HG03575 (cell line): ENCODE results near the gene OR9A4.
"Not testable (repeated sequence)": the region's sequence is repeated elsewhere in the genome, so short reads cannot be mapped to it uniquely, and the experiment has no call there.

Experiments
- ATAC-seq: cut with Tn5 transposase; IDR thresholded peaks from one replicate; pipeline ENCODE4 v1.9.1; 2021; ENCODE audit not compliant: unreplicated experiment, insufficient number of reproducible peaks, low FRiP score; ENCODE audit errors: extremely low read depth

Gene OR9A4, protein sequence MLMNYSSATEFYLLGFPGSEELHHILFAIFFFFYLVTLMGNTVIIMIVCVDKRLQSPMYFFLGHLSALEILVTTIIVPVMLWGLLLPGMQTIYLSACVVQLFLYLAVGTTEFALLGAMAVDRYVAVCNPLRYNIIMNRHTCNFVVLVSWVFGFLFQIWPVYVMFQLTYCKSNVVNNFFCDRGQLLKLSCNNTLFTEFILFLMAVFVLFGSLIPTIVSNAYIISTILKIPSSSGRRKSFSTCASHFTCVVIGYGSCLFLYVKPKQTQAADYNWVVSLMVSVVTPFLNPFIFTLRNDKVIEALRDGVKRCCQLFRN

DNA sequence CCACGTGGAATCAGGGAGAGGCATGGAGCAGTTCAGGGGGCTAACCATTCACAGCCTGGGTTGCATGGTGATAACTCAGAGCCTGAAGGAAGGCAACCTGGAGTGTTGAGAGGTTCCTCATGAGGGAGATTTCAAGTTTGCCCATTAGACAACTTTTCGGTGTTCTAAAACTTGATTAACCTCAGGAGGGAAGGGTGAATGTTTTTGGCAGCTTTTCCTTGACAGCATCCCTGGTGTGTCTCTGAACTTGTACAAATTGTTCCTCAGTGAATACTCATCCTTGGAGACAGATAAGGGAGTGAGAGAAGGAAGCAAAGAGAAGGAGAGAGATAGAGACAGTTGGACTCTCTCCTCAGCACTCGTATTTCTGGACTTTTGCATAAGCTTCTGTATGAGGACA is at the start of gene OR9A4:
Gene OR9A4 (plus strand): TSS at position 301 of the 400 bp plus-strand sequence. CDS start 2,477 bp downstream, outside the sequence.
- ATAC-seq: no peak

DNA sequence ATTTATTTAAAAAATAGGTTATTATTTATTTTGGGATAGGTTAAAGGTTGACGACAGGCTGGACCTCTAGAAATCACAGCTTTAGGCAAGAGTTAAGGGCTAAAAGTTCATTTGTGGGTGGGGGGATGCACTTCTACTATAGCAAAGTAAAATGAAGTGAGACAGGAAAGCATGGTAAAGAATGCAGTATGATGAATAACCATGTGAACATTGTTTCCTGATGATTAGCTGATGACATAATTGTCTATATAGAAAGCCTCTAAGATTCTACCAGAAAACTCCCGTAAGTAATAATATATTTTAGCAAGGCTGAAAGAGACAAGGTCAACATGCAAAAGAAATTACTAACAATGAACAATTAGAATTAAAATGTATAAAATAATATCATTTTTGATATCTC is 49.2 kb upstream of the OR9A4 start:
- no peak for ATAC-seq

DNA sequence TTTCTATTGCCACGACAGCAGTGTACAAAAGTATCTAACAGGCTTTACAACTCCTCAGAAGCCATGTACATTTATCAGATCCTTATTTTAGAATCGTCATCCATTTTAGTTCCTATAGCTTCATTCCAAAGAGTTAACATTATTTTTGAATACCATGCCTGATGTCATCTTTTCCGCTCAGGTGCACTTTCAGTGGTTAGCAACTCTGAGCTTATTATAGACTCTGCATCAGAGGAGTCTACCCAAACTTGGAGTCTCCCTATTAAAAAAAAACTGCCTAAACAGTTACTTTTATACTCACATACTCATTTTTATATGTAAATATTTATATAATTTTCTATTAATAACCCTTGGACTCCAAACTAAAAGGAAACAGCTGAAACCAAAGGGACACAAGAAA is 43.3 kb upstream of the OR9A4 start:
- no peak for ATAC-seq

DNA sequence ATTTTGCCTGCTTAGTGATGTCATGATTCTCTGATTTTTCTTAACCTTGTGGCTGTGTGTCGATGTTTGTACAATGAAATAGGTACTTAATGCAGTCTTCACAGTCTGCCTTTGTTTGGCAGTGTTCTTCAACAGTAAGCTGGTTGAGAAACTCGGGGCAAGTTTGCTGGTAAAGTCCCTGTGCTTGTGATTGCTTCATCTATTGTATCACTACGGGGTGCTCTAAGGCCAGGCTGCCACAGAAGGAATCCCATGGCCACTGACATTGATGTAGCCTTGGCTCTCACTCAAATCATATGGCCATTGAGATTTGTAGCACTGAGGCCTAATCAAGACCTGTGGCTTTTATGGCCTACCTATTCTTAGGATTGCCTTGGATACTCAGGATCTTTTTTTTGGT is 41.4 kb upstream of the OR9A4 start:
- no peak for ATAC-seq

DNA sequence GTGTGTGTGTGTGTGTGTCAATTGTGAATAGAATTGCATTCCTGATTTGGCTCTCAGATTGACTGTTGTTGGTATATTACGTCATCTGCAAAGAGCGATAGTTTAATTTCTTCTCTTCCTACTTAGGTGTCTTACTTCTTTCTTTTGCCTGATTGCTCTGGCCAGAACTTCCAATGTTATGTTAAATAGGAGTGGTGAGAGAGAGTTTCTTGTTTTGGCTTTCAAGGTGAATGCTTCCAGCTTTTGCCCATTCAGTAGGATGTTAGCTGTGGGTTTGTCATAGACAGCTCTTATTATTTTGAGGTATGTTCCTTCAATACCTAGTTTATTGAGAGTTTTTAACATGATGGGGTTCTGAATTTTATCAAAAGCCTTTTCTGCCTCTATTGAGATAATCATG is 40.7 kb upstream of the OR9A4 start:
- no peak for ATAC-seq

DNA sequence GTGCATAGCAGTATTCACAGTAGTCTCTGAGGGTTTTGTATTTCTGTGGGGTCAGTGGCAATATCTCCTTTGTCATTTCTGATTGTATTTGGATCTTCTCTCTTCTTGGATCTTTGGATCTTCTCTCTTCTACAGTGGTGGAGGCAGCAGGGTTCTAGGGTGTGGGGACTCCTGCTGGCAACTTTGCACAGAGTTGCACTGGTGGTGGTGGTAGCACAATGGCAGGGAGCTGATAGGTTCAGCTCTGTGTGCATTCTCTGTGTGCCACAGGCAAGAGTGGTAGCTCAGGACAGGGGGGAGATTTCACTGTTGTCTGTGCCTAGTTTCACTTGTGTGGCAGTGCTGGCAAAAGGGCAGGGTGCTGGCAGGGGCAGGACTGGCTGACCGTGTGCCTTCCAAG is 39.8 kb upstream of the OR9A4 start:
- ATAC-seq: no peak

DNA sequence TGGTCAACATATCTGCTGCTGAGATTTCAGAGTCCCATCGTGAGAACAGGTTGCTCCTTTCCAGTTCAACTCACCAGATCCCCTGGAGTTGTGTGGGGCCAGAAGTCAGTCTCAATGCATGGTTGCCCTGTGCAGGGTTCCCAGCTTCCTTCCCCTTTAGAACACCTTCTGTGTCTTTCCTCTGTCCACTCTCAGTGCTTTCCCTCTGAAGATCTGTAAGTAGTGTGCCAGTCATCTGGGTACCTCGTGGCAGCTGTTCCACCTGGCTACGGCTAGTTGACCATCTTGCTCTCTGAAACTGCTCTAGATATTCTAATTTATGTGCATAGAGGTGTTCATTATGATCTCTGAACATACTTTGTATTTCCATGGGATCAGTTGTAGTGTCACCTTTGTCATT is 38.8 kb upstream of the OR9A4 start:
- no peak for ATAC-seq

DNA sequence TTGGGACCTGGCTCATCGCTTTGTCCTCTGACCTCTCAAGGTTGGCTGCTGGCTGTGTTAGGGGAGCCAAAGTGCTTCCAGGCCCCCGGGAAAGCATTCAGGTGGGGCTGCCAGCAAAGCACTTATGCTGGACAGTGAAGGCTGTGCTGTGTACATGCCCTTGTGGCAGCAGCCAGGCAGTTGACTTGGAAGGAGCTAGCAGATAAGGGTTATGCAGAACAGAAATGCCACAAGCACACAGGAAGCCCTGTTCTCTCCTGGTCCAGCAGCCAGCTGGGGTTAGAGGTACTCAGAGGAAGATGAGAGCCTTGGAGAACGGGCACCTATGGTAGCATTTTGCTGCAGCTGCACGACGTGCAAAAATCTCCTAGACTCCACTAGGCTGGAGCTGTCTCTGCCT is 35.2 kb upstream of the OR9A4 start:
- no peak for ATAC-seq

DNA sequence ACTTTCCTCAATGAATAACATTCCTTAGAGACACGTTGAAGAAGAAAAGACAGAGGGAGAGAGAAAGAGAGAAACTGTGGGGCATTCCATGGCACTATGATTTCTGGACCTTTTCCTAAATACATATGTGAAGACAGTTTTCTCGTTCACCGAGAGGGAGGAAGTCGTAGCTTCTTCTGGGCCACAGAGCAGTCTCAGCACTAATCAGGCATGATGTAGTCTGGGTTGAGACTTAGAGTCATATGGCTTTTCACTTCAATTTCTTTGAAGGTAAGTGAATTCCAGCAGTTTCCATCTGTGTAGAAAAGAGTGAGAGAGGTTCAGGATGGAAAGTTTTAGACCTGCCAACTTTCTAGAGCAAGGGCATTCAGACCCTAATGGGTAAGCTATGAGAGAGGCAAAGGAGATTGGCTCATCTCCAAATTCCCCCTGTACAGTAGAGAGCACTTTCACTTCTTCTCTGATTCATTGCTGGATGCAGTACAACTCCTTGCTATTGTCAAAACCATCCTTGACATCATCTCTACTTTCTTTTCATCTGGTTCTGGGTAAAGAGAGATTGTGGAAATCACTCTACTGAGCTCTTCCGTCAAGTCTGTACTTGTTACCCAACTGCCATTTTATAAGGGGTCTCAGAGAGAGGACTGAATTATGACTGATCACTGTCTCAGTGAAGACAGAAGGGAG is 31.5 kb upstream of the OR9A4 start:
- ATAC-seq: no peak

DNA sequence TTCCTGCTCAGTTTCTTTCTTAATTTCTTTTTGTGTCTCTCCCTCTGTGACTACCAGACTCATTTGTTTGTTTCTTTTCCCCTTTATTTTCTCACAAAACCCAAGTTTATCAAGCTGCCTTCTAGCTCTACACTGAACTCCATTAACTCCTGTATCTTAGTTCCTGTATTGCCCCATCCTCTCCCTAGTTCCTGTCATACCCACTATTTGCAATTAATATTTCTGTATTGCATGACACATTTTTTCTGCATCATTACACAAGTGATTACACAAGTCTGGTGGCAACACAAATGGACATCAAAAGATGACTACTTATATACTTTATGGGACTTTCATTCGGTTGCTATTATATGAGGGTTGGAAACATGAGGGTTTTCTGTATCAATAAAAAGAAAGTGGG is 26.9 kb upstream of the OR9A4 start:
- no peak for ATAC-seq

DNA sequence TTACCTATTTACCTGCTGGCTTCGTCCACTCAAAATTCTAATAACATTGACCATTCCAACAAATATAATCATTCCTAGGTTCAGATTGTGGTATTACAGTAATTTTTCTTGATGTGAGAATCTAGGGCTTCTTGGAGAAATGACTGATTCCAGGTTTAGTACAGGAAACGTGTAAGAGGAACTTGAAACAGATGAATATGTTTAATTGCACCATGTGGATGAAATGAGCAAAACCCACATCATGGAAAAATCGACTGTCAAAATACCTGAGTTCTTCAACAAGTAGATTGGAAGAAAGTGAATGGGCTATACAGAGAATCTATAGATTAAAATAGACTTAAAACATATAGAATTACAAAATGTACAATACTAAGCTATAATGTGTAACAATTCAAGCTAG is 24.9 kb upstream of the OR9A4 start:
- no peak for ATAC-seq

DNA sequence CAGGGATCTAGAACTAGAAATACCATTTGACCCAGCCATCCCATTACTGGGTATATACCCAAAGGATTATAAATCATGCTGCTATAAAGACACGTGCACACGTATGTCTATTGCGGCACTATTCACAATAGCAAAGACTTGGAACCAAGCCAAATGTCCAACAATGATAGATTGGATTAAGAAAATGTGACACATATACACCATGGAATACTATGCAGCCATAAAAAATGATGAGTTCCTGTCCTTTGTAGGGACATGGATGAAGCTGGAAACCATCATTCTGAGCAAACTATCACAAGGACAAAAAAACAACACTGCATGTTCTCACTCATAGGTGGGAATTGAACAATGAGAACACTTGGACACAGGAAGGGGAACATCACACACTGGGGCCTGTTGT is 16.8 kb upstream of the OR9A4 start:
- not testable (repeated sequence) for ATAC-seq

DNA sequence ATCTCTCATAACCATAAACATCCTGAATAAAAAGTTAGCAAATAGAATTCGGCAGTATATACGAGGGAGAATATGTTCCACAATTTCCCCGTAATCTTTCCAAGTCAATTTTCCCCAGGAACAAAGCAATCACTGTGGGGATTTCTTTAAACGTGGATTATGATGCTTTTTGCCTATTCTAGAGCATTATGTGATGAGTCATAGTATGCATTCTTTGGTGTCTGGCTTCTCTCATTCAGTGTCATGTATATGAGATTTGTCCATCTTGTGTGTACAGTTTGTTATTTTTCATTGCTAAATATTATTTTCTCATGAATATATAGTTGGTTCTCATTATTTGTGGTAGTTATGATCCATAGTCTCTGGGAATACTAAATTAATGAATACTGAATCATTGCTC is 9.9 kb upstream of the OR9A4 start:
- no peak for ATAC-seq

DNA sequence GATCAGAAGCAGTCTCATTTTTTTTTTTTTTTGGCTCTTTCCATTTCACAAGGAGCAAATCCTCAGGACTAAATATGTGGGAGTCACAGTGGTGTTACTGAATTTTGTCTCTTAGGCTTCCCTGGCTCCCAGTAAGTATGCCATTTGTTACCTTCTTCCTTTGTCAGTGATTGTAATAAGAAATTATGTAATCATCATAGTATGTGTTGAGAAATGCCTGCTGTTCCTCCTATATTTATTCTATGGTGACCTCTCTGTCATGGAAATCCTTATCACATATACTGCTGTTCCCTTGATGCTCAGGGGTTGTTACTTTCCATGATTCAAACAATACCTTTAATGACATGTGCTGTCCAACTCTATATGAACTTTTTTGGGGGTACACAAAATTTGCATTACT is 4.8 kb upstream of the OR9A4 start:
- no peak for ATAC-seq

DNA sequence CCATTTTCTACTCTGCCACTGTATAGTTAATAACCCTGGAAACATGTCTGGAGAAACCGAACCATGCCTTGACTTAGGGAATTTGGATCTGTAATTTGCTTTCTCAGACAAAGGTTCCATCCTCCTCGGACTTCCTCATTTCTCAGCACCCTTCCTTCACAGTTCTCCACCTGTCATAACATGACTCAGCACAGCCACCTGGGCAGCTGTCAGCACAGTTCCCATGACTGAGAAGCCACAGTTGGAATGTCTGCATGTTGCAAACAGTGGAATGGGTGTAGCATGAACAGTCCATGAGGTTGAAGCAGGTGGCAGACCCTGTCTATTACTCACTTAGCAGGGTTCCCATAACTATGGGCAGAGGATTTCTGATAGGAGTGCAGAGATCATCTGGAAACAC is 634 bp upstream of the OR9A4 start:
- no peak for ATAC-seq

DNA sequence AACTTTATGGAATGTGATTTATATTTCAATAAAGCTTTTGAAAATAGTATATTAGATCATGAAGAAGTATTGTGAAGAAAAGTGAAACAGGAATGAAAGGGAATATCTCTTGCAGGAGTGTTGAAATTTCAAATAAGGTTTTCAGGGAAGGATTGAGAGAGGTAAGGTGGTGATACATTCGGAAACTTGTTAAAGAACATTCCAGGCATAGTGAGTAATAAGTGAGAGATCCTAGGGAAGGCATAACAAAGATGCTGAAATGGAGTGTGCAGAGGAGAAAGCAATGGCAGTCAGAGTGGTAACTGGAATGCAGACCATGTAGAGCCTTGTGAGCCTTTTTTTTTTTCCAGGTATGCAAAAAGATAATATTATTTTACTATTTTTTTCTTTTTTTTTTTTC is 4.1 kb downstream of the OR9A4 start:
- ATAC-seq: no peak

DNA sequence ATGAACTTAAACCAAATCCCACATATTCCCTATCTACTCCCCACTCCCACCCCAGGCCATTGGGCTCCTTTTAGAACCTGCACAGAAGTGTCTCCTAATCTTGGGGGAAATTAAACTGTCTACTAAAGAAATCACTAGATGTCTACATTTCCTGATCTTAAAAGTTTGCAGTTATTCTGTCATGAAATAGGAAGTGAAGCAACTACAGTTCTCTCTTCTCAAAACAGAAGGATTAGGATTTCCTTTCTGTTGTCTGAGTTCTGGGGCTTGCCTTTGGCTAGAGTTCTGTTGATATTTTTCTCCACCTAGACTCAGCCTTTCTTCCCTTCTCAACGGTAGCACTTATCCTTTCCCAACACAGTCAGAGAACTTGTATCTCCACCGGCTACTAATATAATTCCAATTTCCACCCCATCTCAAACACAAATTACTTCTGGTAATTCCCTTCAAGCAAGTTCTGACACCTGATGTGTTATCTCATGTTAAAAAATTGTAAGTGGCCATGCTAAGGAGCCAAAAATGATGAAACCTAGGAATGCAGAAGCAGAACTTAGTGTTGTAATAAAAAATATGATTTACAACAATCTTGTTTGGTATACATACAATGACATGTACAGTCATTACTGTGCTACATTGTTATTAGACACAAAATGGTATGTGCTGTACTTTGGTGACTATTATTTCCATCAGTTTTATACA is 12.1 kb downstream of the OR9A4 start:
- no peak for ATAC-seq

DNA sequence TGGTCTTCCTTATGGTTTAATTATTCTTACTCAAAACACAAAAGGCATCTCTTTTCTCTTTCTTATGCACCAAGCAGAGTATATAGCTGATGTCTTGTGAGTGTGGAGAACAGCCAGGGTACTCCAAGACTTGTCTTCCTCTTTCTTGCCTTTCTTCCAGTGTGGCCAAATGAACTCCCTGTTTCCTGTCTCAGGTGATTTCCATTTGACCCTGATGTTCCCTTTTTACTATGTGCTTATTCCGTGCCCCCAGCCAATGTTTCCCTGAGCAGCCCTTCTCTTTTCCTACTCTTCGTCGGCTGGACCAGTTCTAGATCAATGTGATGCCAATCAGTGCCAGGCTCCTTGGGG is 12.6 kb downstream of the OR9A4 start:
- ATAC-seq: no peak

DNA sequence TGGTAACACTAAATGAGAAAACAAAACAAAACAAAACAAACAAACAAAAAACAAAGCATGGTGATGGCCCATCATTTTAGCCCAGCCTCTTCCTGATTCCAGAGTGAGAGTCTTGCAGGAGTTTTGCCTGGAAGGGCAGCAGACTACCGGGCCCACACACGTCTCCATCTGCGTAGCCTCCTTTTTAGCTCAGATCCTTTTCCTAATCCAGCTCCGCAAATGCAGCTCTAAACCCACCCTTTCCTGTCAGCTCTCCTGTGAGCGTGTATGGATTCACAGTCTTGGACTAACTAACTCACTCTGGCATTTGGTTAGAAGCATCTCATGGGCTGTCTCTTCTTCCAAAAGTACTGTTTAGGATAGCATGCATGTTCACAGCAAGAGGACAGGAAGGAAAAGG is 14.0 kb downstream of the OR9A4 start:
- no peak for ATAC-seq

DNA sequence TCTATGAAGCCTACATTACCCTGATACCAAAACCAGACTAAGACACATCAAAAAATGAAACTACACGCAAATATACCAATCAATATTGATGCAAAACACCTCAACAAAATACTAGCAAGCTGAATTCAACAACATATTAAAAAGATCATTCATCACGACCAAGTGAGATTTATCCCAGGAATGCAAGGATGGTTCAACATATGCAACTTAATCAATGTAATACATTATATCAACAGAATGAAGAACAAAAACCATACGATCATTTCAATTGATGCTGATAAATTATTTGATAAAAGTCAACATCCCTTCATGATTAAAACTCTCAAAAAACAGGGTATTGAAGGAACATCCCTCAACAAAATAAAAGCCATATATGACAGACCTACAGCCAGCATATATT is 24.9 kb downstream of the OR9A4 start:
- ATAC-seq: no peak
